Measurements from ENCODE around the gene SPTBN1. TPM values are rescaled to one million over a fixed set of nuclear protein-coding genes. Genes with fewer than 3 reads are reported as not detected.

The SPTBN1 gene
- total and polyA plus RNA-seq, 9 of the 15 experiments (the other 6 are each of a cell fraction or from before 2014, with no cell fraction given) = 8.9 to 66.8 (median 31.4) TPM

GRCh38 chr2:54553075-54553474, 96.9 kb downstream of the SPTBN1 start:
- H3K27me3 ChIP-seq (ENCODE audit: control insufficient read depth in 2 of 2, insufficient read depth in 2 of 2, low read length in 2 of 2) = no peaks in the 10 kb centered on the region
- H3K27ac ChIP-seq (ENCODE audit: extremely low read depth, low read depth, low read length) = no peak overlapping the region
- no peak overlapping the region for H3K4me2 ChIP-seq (ENCODE audit: insufficient read depth, low read length)
- no peak for ATAC-seq
- H3K9me1 ChIP-seq (ENCODE audit: control insufficient read depth, insufficient read depth, low read length) = no peaks in the 10 kb centered on the region
- no peak overlapping the region for H3K4me3 ChIP-seq
- no peak overlapping the region for H2AFZ ChIP-seq (ENCODE audit: low read depth, low read length)
- ChIA-PET POLR2A (no interaction called here), CTCF (ENCODE audit: low intra/inter-chr PET ratio) (no interaction called here)
- in situ Hi-C loops (cut with MboI) = no loop called here
- no peak overlapping the region for H3K9ac ChIP-seq (ENCODE audit: insufficient read depth in 1 of 2, low read depth in 2 of 2, low read length in 2 of 2)
- DNase-seq (ENCODE audit: extremely low read depth in 1 of 4, low spot score in 3 of 4) = no peak
- TF ChIP-seq HNRNPUL1 (IDR thresholded peaks at IDR 0.05; ENCODE audit: low read length) (no peak), BCL6 (CRISPR knock-in tag; IDR thresholded peaks at IDR 0.05) (no peak), HSF4 (CRISPR knock-in tag; IDR thresholded peaks at IDR 0.05; ENCODE audit: borderline replicate concordance) (no peak), NFATC3 (IDR thresholded peaks at IDR 0.05) (no peak), CREB5 (CRISPR knock-in tag; IDR thresholded peaks at IDR 0.05) (no peak), ZNF707 (CRISPR knock-in tag; conservative IDR thresholded peaks at IDR 0.05) (no peak), ZNF224 (CRISPR knock-in tag; IDR thresholded peaks at IDR 0.05) (no peak), ZBED1 (IDR thresholded peaks at IDR 0.05) (no peak), JUN (IDR thresholded peaks at IDR 0.05; ENCODE audit: borderline replicate concordance, low read depth, low read length) (no peak), JUN (CRISPR knock-in tag; IDR thresholded peaks at IDR 0.05; ENCODE audit: borderline replicate concordance) (no peak), PTRF (tag; IDR thresholded peaks at IDR 0.05) (no peak), MYC (IDR thresholded peaks at IDR 0.05; ENCODE audit: low read depth, low read length) (no peak), MYC (CRISPR knock-in tag; IDR thresholded peaks at IDR 0.05; ENCODE audit: borderline replicate concordance, low read depth) (no peak)
- 48% methylated on average over 2 of the region's 2 CpGs for WGBS (ENCODE audit: insufficient coverage, low coverage, missing lambda C conversion rate)
- H3K4me1 ChIP-seq (replicated peaks in 1 of 2; ENCODE audit: control insufficient read depth in 2 of 2, insufficient read depth in 2 of 2, low read length in 2 of 2) = peaks cover 6 to 13% of the 10 kb centered on the region in 2 experiments; a peak in 4 of 5 replicates
- no peaks in the 10 kb centered on the region for H3K36me3 ChIP-seq (ENCODE audit: control insufficient read depth, insufficient read depth, low read length)
- BruUV-seq (replicated peaks) = no TSS peak
- intact Hi-C loops (cut with micrococcal nuclease) = no loop called here
- FAIRE-seq = no peak
- H3K9me3 ChIP-seq (replicated peaks; ENCODE audit: control insufficient read depth, insufficient read depth, low read depth, low read length) = no peaks in the 10 kb centered on the region
- no peaks in the 10 kb centered on the region for H4K20me1 ChIP-seq (replicated peaks; ENCODE audit: control insufficient read depth, insufficient read depth, low read length)
- no peaks in the 10 kb centered on the region for H3K79me2 ChIP-seq (ENCODE audit: control insufficient read depth, insufficient read depth, low read length)

Data from K562 (cell line).